Subcutaneous adipose tissue (tissue), 4 donors: Measurements from ENCODE around the gene GABBR2. TPM values are rescaled to one million over a fixed set of nuclear protein-coding genes. Genes with fewer than 3 reads are reported as not detected.

Experiments
- total RNA-seq, 4 donors: library from RNA; depleted of rRNA; stranded (reverse); fragments of >200 nt; gene quantifications; one replicate each; pipeline ENCODE4 v1.1.0, GENCODE V29; 2016
- TF ChIP-seq, protein P1 (sequence below): fragments of 450-650 bp; IDR thresholded peaks from one replicate; pipeline ENCODE4 v1.5.1; 2016; ENCODE audit warnings: low read depth, mild to moderate bottlenecking, control low read depth, antibody characterized with exemption, moderate library complexity

Gene GABBR2
- total RNA-seq, 4 donors from 2014 or later, result not detected

DNA sequence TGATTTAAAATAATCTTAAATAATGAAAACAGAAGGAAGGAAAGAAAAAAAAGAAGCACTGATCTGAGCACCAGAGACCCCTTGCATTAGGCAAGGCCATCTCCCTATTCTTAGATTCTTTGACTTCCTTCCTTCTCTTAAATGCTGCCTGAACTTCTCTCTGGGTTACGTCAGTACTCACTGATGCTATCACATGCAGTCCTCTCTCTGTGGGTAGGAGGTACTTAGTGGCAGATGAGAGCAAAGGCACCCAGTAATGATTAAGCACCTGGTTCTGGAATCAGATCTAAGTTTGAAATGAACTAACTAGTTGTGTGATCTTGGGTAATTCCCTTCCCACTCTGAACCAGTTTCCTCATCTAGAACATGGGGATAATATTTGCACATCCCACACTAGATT lies 343.0 kb downstream of the GABBR2 start:
- TF ChIP-seq, protein P1, sequence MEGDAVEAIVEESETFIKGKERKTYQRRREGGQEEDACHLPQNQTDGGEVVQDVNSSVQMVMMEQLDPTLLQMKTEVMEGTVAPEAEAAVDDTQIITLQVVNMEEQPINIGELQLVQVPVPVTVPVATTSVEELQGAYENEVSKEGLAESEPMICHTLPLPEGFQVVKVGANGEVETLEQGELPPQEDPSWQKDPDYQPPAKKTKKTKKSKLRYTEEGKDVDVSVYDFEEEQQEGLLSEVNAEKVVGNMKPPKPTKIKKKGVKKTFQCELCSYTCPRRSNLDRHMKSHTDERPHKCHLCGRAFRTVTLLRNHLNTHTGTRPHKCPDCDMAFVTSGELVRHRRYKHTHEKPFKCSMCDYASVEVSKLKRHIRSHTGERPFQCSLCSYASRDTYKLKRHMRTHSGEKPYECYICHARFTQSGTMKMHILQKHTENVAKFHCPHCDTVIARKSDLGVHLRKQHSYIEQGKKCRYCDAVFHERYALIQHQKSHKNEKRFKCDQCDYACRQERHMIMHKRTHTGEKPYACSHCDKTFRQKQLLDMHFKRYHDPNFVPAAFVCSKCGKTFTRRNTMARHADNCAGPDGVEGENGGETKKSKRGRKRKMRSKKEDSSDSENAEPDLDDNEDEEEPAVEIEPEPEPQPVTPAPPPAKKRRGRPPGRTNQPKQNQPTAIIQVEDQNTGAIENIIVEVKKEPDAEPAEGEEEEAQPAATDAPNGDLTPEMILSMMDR, result no peak

DNA sequence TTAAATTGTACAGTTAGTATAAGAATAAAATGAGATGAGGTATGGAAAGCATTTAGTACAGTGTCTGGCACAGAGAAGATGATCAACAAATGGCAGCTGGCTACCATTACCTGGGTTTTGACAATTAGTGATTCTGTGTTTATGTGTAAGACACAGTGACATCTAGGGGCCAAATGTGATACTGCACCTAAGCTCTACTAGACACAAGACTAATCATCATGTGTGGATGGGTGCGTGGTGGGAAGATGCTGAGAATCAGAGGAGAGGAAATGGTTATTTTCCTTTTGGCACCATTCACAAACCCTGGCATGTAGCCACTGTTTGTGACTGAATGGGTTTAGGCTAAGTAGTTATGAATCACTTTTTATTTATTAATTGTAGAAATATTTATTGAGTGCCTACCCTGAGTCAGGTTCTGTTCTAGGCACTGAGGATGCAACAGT lies 343.5 kb downstream of the GABBR2 start:
- TF ChIP-seq, protein P1, result no peak

DNA sequence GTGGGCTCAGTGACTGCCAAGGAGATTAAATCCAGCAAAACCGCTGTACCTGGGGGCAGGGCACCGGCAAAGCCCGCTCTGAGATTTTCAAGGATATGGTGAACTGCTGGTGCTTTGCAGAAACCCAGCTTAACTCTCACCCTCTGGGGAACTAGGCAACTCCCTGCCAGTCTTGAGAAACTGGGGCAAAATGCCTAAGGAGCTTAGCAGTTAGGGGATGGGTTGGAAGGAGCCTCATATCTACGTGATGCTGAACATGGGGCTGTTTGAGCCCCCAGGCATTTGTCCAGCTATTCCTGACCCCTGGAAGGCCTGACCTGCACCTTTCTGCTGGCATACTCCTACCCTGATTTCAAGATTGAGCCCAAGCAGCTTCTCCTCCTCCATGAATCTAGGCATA lies 344.6 kb downstream of the GABBR2 start:
- TF ChIP-seq, protein P1, result no peak

DNA sequence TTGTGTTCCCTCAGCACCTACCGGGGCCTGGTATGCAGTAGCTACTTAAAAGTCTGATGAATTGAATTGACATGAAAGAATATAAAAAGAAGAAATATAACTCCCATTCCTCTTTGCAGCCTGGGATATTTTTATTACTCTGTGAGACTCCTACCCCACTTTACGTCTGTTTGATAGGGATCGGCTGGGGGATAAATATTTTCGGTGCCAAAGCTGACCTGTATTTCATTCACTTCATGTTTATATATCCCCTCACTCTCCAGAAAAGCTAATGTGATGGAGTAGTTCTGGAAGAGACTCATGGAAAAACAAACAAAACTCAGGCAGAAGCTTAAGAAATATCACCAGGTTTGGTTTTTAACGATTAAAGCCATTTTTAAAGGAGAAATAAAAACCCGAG lies 345.1 kb downstream of the GABBR2 start:
- TF ChIP-seq, protein P1, result no peak

DNA sequence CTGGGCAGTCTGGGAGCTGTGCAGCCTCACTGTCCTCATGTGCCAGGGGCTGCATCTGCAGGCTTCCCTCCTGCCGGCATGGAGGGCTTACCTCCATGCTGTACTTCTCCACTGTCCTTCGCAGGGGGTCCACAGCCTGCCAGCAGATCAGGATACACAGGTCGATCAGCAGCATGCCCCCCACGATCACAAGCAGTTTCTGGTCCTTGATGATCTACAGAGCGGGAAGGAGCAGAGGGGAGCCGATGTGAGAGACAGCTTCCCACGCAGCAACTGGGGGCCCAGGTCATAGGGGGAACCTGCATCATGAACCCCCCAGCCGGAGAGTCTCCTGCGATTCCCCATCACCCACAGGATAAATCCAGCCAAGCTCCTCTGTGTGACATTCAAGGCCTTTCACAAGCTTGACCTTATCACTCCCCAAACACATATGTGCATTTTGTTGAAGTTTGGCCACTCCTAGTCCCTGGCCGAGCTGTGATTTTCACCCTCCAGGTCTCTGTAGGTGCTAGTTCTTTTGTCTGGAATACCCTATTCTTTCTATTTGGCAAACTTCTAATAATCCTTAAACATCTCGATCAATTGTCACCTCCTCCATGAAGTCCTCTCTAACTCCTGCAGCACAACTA lies 346.0 kb downstream of the GABBR2 start:
- TF ChIP-seq, protein P1, result no peak

DNA sequence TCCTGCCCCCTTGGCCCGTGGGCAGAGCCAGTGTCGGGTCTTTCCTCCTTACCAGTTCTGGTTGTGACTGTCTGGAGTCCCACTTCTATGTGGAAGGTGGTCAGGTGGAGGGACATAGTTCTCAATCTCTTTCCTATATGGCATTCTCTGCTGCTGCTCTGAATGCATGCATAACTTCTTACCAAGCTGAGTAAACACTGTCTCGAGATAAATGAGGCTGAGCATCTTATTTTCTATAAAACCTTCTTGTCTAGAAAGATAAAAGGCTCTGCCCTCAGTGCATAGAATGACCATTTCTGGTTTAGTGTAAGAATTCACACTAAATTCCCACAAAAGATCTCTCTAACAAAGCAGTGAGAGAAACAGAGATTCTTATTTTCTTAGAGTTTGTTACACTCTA lies 347.1 kb downstream of the GABBR2 start:
- TF ChIP-seq, protein P1, result no peak

DNA sequence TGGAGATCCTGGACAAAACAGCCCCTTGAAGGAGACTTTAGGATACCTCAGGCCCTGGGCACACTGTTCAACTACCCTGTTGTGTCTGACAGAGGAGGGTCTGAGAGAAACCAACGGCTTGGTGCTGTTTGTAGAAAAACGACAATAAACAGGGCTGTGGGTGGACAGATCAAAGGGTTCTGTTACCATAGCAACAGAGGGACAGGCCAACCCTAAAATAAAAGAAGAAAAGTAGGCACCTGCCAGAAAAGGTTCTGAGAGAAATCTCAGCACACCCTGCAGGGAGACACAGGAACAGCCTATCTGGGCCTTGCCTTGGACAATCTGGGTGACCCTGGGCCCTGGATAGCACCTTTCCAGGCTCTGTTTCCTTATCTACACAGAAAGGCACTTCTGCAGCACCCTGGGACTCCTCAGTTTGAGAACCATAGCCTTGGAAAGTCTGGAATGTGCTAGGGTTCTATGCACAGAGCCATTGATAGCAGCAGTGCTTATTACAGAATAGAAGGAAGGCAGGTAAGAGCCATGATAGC lies 348.5 kb downstream of the GABBR2 start:
- TF ChIP-seq, protein P1, result no peak
